NCI-H2196 (cell line): ENCODE results near the gene LAMC1.
"Not testable (repeated sequence)": the region's sequence is repeated elsewhere in the genome, so short reads cannot be mapped to it uniquely, and the experiment has no call there.

Experiments used
- DNase-seq: peaks from one replicate; lab custom pipeline; 2025; ENCODE audit not compliant: unreplicated experiment; lab: John Stamatoyannopoulos, UW

The LAMC1 gene

GRCh38 chr1:183144752-183145151 lies 121.5 kb downstream of the LAMC1 start:
- DNase-seq: no peak

DNA sequence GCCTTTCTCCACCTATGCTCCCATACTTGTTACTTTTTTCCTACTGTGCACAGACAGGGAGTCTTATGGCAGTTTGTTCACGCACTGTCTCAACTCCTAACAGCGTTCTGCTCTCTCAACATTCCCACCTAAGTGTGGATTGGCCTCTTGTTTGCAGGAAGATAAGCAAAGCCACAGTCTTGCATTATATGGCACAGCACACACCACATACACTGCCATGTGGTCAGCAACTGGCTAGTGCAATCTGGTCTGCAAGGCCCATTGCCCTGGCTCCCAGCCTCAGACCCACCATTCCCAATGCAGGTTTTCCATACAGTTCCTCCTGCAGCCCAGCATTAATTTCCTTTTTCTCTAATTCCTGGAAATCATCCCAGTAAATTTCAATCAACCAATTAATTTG lies 124.5 kb downstream of the LAMC1 start:
- DNase-seq: no peak

DNA sequence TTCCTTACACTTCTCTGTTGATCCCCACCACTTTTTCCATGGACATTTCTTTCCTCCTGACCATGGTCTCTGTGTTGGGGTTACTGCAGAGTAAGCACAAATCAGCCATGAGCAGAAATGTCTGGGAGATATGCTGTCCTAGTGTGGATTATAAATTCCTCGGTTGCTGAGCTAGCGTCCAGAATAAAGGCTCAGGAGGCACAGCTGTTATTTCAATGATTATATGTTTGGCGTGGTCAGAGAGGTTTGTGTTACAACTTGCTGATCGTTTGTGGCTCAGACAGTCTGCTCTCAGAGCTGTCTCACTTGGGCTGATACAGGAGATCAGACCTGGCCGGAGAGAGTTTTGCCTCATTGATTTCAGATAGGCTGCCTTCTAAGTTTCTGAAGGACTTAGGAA lies 125.4 kb downstream of the LAMC1 start:
- DNase-seq: no peak

DNA sequence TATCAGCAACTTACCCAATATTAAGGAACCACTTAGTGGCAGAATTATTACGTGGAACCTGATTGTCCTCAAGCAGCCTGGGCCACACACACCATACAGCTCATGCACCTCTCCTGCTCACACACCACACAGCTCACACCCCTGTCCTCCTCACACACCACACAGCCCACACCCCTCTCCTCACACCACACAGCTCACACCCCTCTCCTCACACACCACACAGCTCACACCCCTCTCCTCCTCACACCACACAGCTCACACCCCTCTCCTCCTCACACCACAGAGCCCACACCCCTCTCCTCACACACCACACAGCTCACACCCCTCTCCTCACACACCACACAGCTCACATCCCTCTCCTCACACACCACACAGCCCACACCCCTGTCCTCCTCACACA lies 126.1 kb downstream of the LAMC1 start:
- DNase-seq: no peak

GRCh38 chr1:183150032-183150431 lies 126.8 kb downstream of the LAMC1 start:
- not testable (repeated sequence) for DNase-seq

DNA sequence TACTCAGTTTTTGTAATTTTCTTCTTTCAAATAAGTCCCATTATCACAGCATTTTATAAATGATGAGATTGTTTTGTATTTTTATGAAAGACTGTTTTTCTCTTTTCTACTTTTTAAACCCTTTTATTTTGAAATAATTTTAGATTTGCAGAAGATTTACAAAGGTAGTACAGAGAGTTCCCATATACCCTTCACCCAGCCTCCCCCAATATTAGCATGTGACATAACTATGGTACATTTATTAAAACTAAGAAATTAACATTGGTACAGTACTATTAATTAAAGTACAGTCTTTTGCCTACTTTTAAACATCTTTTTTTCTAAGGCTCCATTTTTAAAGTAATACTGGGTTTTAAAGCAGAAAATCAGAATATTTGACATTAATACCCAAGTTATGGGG lies 127.2 kb downstream of the LAMC1 start:
- DNase-seq: no peak

- no peak for DNase-seq
Observed at GRCh38 chr1:183152180-183152579, 129.0 kb downstream of the LAMC1 start.

GRCh38 chr1:183155939-183156338 lies 132.7 kb downstream of the LAMC1 start:
- DNase-seq: no peak

DNA sequence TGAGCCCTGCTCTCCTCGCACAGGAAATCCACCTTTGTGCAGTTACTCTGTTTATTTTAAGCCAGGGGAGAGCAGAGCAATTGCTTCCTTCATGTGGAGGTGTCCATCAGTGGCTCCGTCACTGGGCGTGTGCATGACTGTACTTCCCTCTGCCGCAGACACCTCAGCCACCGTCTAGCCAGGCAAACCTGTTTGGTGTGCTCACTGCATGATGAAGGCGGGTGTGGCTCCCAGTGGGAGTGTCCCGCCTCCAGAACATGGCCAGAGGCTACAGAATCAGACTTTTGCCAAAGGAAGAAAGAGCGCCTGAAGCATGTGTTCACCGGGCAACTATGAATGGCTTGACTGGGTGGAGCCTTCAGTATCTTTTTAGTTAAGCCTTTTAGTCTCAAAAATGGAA lies 136.7 kb downstream of the LAMC1 start:
- peak; percentile 16 for DNase-seq

- DNase-seq: no peak
Observed at GRCh38 chr1:183161391-183161790, 138.2 kb downstream of the LAMC1 start.

DNA sequence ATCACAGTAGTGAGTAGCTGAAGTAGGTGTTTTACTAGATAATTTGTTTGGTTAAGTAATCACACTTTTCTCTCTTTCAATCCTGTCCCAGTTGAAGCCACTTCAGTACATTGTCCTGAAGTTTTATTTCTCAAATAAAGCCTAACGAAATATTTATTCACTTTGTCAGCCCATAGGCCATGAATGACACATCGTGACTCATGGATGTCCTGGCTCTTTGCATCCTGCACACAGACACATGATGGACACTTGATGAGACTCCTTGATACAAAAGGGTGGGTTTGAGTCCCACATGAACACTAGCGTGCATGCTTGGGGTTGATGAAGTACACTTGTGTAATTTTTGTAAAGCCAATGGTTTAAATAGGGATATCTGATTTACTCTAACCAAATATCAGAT lies 140.1 kb downstream of the LAMC1 start:
- no peak for DNase-seq

DNA sequence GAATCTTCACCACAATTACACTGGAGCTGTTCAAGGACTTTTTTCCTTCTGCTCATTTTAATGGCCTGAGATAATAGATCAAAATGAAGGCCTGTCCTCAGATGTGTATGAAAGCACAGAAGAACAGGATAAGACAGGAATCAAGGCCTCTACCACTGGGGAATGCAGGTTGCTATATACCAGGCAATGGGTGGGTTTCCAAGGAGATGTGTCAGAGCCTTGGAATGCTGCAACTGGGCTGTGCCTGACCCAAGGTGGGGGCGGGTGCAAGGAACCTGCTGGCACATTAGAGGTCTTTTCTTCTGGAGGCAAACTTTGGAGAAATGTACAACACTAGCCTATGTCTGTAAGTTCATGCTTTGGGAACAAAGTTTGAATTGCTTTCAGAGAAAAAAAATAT lies 141.1 kb downstream of the LAMC1 start:
- no peak for DNase-seq

GRCh38 chr1:183164963-183165362 lies 141.7 kb downstream of the LAMC1 start:
- DNase-seq: no peak

DNA sequence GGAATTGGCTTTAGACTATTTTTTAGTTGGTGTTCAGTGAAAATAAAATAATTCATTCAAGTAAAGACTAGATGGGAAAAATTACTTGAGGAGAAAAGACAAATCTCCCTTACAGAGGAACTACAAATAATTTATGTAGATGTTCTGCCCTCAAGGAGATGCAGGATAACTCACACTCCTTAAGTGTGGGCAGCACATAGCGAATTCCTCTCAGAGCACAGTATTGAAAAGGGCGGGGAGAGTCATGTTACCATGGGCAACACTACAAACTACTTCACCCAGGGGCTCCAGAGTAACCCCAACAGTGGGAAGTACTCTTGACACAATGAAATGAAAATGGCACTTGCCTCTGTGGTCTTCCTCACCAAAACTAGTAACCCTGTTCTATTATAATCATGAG lies 142.2 kb downstream of the LAMC1 start:
- DNase-seq: no peak

DNA sequence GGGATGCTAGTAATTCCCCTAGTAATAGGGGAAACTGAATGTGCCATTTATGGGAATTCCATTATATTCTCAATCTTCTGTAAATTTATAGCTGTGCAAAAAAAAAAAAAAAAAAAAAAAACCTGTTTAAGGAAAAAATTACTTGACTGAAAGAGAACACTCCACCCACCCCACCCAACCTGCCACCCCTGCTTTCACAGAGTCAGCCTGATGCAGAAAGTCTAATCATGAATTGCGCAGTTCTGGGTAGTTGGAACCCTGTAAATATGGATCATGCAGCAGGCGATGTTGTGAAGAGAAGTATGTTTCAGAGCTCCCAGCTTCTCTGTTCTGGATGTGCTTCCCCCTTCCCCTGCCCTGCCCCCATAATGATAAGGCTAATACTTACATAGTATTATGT lies 143.2 kb downstream of the LAMC1 start:
- DNase-seq: no peak

DNA sequence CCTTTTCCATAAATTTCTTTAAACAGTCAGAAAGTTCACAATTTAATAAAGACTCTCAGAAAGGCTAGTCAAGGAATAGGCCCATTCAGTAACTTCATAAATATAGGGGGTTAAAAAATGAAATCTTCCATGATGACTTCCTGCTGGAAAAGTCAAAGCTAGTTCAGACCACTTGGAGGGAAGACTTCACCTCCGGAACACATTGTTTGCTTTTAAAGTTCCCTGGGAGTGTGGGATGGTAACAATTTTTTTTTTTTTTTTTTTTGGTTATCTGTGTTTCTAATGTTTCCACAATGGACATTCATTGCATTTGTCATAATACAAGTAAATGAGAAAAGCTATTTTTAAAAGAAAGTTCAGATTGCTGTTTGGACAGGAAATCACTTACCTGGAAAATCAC lies 144.5 kb downstream of the LAMC1 start:
- DNase-seq: no peak

DNA sequence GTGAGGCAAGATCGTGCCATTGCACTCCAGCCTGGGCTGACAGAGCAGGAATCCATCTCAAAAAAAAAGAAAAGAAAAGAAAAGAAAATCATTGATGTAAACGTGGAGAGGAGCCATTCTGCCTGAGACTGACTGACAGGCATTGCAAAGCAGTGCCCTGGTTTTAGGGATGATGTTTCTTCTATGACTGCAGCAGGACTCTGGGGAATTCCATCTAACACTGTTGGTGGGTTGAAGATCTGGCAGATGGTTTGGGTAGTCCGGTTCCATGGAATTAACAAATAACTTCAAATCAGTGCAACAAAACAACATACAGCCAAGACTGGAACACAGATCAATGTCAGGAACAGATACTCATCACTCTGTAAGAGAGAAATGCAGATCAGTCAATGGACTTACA lies 145.1 kb downstream of the LAMC1 start:
- DNase-seq: no peak

DNA sequence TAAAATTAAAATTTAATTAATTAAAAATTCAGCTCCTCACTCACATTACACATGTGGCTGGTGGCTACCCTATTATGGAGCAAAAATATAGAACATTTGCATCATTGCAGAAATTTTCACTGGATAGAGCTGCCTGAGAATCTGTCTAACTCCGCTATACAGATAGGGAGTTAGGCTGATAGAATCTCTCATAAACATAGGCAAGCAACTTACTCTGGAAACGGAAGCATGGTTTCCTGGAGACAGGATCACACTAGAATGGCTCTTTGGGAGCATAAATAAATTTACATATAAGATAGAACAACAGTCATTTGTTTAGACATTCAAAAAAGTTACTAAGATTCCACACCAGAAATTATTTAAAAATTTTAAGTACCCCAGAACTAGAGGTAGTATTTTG lies 150.6 kb downstream of the LAMC1 start:
- no peak for DNase-seq

DNA sequence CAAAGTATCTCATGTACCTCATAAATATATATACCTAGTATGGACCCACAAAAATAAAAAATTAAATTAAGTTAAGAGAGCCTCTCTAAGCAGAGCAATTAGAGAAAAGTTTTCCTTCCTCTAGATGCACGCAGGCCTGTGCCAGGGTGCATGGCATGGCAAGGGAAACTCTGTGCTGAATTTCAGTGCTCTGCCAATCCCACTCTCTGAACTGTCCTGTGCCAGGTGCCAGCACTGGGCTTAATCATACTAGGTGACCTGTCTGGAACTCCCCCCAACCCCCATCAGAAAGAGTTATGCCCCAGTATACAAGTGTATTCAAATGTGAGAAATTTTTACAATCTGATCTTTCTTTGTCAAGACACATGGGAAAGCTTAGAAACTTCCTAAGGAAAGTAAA lies 152.4 kb downstream of the LAMC1 start:
- no peak for DNase-seq

DNA sequence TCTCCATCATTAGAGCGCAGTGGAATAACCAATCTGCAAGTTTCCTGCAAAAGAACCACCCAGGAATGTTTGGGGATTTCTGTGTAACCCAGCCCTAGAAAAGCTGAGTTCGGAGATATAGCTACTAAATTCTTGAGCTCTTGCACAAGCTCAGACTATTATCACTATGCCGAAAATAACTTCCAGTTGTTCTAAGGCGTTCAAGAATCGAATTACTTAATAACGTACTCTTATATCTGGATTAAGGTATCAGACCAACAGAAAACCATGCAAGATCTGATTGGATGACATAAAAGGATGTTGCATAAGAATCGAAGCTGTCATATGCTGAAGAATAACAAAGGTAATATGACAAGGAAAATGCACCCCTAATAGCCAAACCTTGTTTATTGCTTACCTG lies 155.3 kb downstream of the LAMC1 start:
- DNase-seq: no peak

GRCh38 chr1:183179033-183179432 lies 155.8 kb downstream of the LAMC1 start:
- no peak for DNase-seq

- peak; percentile 62 for DNase-seq
Observed at GRCh38 chr1:183180218-183180617, 157.0 kb downstream of the LAMC1 start.

DNA sequence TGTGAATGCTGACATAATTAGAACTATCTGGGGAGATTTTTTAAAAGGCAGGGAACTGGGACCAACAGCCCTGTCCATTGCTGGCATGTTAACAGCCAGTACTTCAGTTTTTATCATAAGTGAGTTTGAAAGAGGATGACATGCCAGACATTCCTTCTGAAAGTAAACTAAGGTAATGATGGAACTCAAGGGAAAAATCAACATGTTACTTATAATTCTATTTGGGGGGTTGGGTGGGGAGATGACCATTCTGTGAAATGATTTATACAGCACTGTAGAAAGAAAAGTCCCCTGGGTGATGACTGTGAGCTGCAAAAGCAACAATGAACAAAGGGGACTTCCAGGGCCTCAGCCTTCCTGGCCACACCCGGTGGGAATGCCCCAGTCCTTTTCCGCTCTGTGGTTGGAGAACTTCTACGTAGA lies 157.4 kb downstream of the LAMC1 start:
- no peak for DNase-seq

DNA sequence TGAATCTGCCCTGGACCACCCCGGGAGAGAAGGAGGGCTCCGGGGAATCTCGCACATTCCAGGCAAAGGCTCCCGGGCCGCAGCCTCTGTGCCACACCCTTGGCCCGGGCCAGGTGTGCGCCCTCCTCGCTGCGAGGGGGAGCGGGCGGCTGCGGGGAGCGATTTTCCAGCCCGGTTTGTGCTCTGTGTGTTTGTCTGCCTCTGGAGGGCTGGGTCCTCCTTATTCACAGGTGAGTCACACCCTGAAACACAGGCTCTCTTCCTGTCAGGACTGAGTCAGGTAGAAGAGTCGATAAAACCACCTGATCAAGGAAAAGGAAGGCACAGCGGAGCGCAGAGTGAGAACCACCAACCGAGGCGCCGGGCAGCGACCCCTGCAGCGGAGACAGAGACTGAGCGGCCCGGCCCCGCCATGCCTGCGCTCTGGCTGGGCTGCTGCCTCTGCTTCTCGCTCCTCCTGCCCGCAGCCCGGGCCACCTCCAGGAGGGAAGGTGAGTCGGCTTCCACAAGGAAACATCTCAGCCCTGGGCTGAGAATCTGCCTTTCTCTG lies 162.8 kb downstream of the LAMC1 start, which contains the start of gene LAMC2:
LAMC2 (plus strand) TSS at position 324 of the 550 bp plus-strand sequence; CDS start at position 413, 89 bp downstream.
- no peak for DNase-seq
